GM18858 (cell line): Measurements from ENCODE around the gene TPK1.
"Not testable (repeated sequence)": the region's sequence is repeated elsewhere in the genome, so short reads cannot be mapped to it uniquely, and the experiment has no call there.

Source experiments
- ATAC-seq: cut with Tn5 transposase; IDR thresholded peaks from one replicate; pipeline ENCODE4 v1.9.1; 2021; ENCODE audit not compliant: unreplicated experiment

TPK1 gene

GRCh38 chr7:144824360-144824759 is 11.5 kb downstream of the TPK1 start:
- ATAC-seq: no peak

- no peak for ATAC-seq
These were observed 13.6 kb downstream of the TPK1 start for GRCh38 chr7:144822223-144822622.

- peak; percentile 48 for ATAC-seq
These were observed 14.8 kb downstream of the TPK1 start for GRCh38 chr7:144821067-144821466.

GRCh38 chr7:144820552-144820951 is 15.3 kb downstream of the TPK1 start:
- no peak for ATAC-seq

- no peak for ATAC-seq
These were observed 16.3 kb downstream of the TPK1 start for GRCh38 chr7:144819566-144819965.

GRCh38 chr7:144818511-144818910 is 17.3 kb downstream of the TPK1 start:
- ATAC-seq: peak; percentile 67

- ATAC-seq: no peak
These were observed 18.9 kb downstream of the TPK1 start for GRCh38 chr7:144817001-144817400.

- no peak for ATAC-seq
These were observed 21.6 kb downstream of the TPK1 start for GRCh38 chr7:144814299-144814698.

- ATAC-seq: peak; percentile 87
These were observed 23.2 kb downstream of the TPK1 start for GRCh38 chr7:144812379-144813283.

- ATAC-seq: no peak
These were observed 30.1 kb downstream of the TPK1 start for GRCh38 chr7:144805627-144806239.

- not testable (repeated sequence) for ATAC-seq
These were observed 35.0 kb downstream of the TPK1 start for GRCh38 chr7:144800678-144801436.

- ATAC-seq: no peak
These were observed 38.9 kb downstream of the TPK1 start for GRCh38 chr7:144796919-144797318.

GRCh38 chr7:144792050-144792449 is 43.8 kb downstream of the TPK1 start:
- no peak for ATAC-seq

- no peak for ATAC-seq
These were observed 44.4 kb downstream of the TPK1 start for GRCh38 chr7:144791488-144791887.

- ATAC-seq: no peak
These were observed 48.7 kb downstream of the TPK1 start for GRCh38 chr7:144787127-144787526.

- ATAC-seq: peak; percentile 50
These were observed 49.3 kb downstream of the TPK1 start for GRCh38 chr7:144786522-144786921.

GRCh38 chr7:144786079-144786478 is 49.8 kb downstream of the TPK1 start:
- ATAC-seq: no peak

GRCh38 chr7:144785521-144785920 is 50.3 kb downstream of the TPK1 start:
- no peak for ATAC-seq

GRCh38 chr7:144784943-144785342 is 50.9 kb downstream of the TPK1 start:
- no peak for ATAC-seq

GRCh38 chr7:144784441-144784840 is 51.4 kb downstream of the TPK1 start:
- no peak for ATAC-seq

- ATAC-seq: no peak
These were observed 53.0 kb downstream of the TPK1 start for GRCh38 chr7:144782883-144783282.
